Keratinocyte (primary cell): ENCODE measurements around the gene AAGAB. TPM values are rescaled to one million over a fixed set of nuclear protein-coding genes. Genes with fewer than 3 reads are reported as not detected.

Source experiments
- DNase-seq: peaks from one replicate; pipeline ENCODE4 v3.0.0-alpha.2; 2011; ENCODE audit warnings: low read depth, missing footprints, low spot score
- FAIRE-seq: peaks from 2 replicates; lab custom pipeline; 2011; peaks lifted over from hg19 to GRCh38; lab: Jason Lieb, UNC
- H2AFZ ChIP-seq: 2 replicates; pipeline ENCODE4 v1.6.0; 2012; ENCODE audit warnings: low read length, control low read depth, inconsistent platforms; ENCODE audit not compliant: control insufficient read depth
- H3K27ac ChIP-seq: 2 replicates; pipeline ENCODE4 v1.5.1; 2011; ENCODE audit warnings: low read length; ENCODE audit not compliant: control insufficient read depth, insufficient read depth
- H3K27me3 ChIP-seq: 3 replicates; pipeline ENCODE4 v1.6.0; 2011; ENCODE audit warnings: low read length; ENCODE audit not compliant: control insufficient read depth, insufficient read depth; ENCODE audit errors: extremely low read depth
- H3K36me3 ChIP-seq, 2 experiments: 2 replicates in 1 of 2; 3 replicates in 1 of 2; pipeline ENCODE4 v1.5.1; 2011; ENCODE audit warnings: low read length in 2 of 2, mild to moderate bottlenecking in 1 of 2; ENCODE audit not compliant: control insufficient read depth in 2 of 2, insufficient read depth in 2 of 2; ENCODE audit errors: extremely low read depth in 1 of 2
- H3K4me1 ChIP-seq: 3 replicates; pipeline ENCODE4 v1.5.1; 2011; ENCODE audit warnings: low read length; ENCODE audit not compliant: control insufficient read depth, insufficient read depth; ENCODE audit errors: extremely low read depth
- H3K4me2 ChIP-seq: 3 replicates; pipeline ENCODE4 v1.6.0; 2011; ENCODE audit warnings: low read depth, low read length; ENCODE audit not compliant: control insufficient read depth, insufficient read depth; ENCODE audit errors: extremely low read depth
- H3K4me3 ChIP-seq, 3 experiments: fragments of 200-600 bp in 1 of 3; sonication (generic) in 1 of 3; 2 replicates in 2 of 3; 3 replicates in 1 of 3; pipeline ENCODE4 v1.5.1; 2011 to 2016; ENCODE audit warnings: low read length in 3 of 3, mild to moderate bottlenecking in 3 of 3, control low read depth in 2 of 3, inconsistent platforms in 1 of 3, low read depth in 1 of 3, mixed read lengths in 1 of 3, mixed run types in 1 of 3, moderate library complexity in 1 of 3; ENCODE audit not compliant: control insufficient read depth in 2 of 3, insufficient read depth in 2 of 3; ENCODE audit errors: extremely low read depth in 1 of 3
- H3K79me2 ChIP-seq: 2 replicates; pipeline ENCODE4 v1.6.0; 2012; ENCODE audit warnings: low read length; ENCODE audit not compliant: control insufficient read depth, insufficient read depth
- H3K9ac ChIP-seq: 3 replicates; pipeline ENCODE4 v1.6.0; 2011; ENCODE audit warnings: low read length; ENCODE audit not compliant: control insufficient read depth, insufficient read depth; ENCODE audit errors: extremely low read depth
- H3K9me1 ChIP-seq: 3 replicates; pipeline ENCODE4 v1.6.0; 2011; ENCODE audit warnings: low read length; ENCODE audit not compliant: control insufficient read depth, insufficient read depth; ENCODE audit errors: extremely low read depth
- H3K9me3 ChIP-seq: 2 replicates; pipeline ENCODE4 v1.5.1; 2012; ENCODE audit warnings: low read depth, low read length; ENCODE audit not compliant: control insufficient read depth
- H4K20me1 ChIP-seq: 3 replicates; pipeline ENCODE4 v1.6.0; 2011; ENCODE audit warnings: low read length; ENCODE audit not compliant: control insufficient read depth, insufficient read depth; ENCODE audit errors: extremely low read depth
- EZH2 ChIP-seq: IDR thresholded peaks from one replicate; pipeline ENCODE4 v1.6.1; 2012; ENCODE audit warnings: inconsistent platforms, mild to moderate bottlenecking, low read length, moderate library complexity
- dilution Hi-C: fragments of 300-500 bp; cut with MboI; formaldehyde crosslinking; loops from one replicate; pipeline ENCODE4 v1.7.0; 2020; ENCODE audit warnings: low sequenced_read_pairs; ENCODE audit not compliant: extremely low pct_ligation_motif_present
- polyA minus RNA-seq, 3 experiments: library from RNA; depleted of rRNA, polyadenylated mRNA; stranded (reverse); fragments of >200 nt; gene quantifications; 1 replicate in 1 of 3; 2 replicates in 1 of 3; 3 replicates in 1 of 3; pipeline ENCODE4 v1.2.3, GENCODE V29; 2011
- polyA plus RNA-seq, 5 experiments: library from polyadenylated mRNA; depleted of rRNA in 3 of 5; stranded (reverse) in 3 of 5; stranded (forward) in 1 of 5; unstranded in 1 of 5; fragments of >200 nt; gene quantifications; 1 replicate in 1 of 5; 2 replicates in 3 of 5; 3 replicates in 1 of 5; pipeline versions ENCODE4 v1.2.1 to v1.2.3, GENCODE V29; 2011 to 2012; ENCODE audit warnings: missing spikeins in 2 of 5, low read depth in 1 of 5, low replicate concordance in 1 of 5
- TF ChIP-seq, protein P1 (sequence below), 3 experiments: IDR thresholded peaks in 1 of 3; conservative IDR thresholded peaks in 1 of 3; optimal IDR thresholded peaks in 1 of 3; 2 replicates in 2 of 3; 3 replicates in 1 of 3; pipeline versions ENCODE3 to v1.5.1; 2011; ENCODE audit warnings: low read length in 3 of 3, mild to moderate bottlenecking in 3 of 3, moderate library complexity in 2 of 3, control low read depth in 1 of 3, inconsistent platforms in 1 of 3; ENCODE audit not compliant: insufficient read depth in 2 of 3; ENCODE audit errors: extremely low read depth in 1 of 3

The AAGAB gene, protein sequence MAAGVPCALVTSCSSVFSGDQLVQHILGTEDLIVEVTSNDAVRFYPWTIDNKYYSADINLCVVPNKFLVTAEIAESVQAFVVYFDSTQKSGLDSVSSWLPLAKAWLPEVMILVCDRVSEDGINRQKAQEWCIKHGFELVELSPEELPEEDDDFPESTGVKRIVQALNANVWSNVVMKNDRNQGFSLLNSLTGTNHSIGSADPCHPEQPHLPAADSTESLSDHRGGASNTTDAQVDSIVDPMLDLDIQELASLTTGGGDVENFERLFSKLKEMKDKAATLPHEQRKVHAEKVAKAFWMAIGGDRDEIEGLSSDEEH
- polyA plus RNA-seq (59.5 to 82.7 TPM (median 62.0 TPM) in 3 replicates), polyA minus RNA-seq (41.1 to 99.2 TPM (median 96.8 TPM) in 3 replicates)
- polyA plus RNA-seq (2011; ENCODE audit: low read depth): 76.0 TPM
- polyA plus RNA-seq (2011; cell fraction: cytosol; rRNA removed): 50.9 and 94.7 TPM in 2 replicates
- polyA plus RNA-seq (2011; cell fraction: nucleus; rRNA removed): 42.8 and 48.0 TPM in 2 replicates
- polyA plus RNA-seq (2012; ENCODE audit: low replicate concordance): 44.3 and 46.8 TPM in 2 replicates
- polyA minus RNA-seq (2011; cell fraction: cytosol; rRNA and poly(A)+ RNA removed): 56.2 TPM
- 27.1 and 47.3 TPM in 2 replicates for polyA minus RNA-seq (2011; cell fraction: nucleus; rRNA and poly(A)+ RNA removed)

DNA sequence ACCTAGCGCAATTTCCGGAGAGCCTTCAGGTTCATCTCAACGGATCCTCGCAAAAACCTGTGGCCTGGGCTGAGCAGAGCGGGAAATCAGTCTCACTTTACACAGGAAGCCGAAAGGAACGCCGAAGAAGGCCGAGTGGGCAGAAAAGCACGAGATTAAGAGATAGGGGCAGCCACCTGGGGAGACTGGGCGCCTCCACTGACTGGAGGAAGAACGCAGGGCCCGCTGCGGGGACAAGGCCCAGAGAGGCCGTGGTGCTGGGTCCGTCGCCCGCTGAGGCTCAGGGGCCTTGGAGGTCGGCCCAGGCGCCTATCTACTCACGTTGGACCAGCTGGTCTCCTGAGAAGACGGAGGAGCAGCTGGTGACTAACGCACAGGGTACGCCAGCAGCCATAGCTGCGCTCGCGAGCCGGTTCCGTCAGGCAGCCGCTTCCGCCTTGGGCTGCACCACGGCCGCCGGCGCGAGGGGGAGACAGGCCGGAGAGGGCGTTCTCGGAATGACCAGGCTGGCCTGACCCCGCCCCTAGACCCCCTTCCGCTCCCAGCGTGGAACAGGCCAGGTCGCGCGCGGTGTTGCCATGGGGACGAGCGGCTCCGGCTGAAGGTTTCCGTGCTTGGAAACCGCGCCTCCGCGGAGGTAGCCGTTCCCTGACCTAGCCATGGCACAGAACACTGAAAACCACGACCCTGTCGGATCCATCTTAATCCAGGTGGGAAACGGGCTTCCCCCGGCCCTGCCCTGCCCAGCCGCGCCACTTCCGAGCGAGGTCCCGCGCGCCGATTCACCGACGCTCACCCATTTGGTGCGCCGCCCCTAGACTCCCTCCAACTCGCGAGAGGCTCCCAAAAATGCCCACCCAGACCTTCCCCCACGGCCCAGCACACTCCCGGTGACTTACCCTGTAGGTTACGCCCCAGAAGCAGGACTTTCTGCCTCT is at the start of gene AAGAB, which contains the start of gene IQCH:
TSS of gene AAGAB (minus strand) at position 424 of the 938 bp plus-strand sequence. CDS start at position 394, 30 bp downstream.
TSS of gene IQCH (plus strand) at position 549 of the 938 bp plus-strand sequence. CDS start at position 660, 111 bp downstream.
- Histone ChIP-seq H3K4me3 (peak within 1 kb of the TSS; percentile 92 to 96 (median 95)), H3K9me3 (no peaks in the 10 kb centered on the region), H3K4me1 (peaks cover 12% of the 10 kb centered on the region), H3K9me1 (no peaks in the 10 kb centered on the region), H3K27ac (peak within 1 kb of the TSS; percentile 98), H3K79me2 (peaks cover 47% of the 10 kb centered on the region), H3K36me3 (peaks cover 0 to 3% of the 10 kb centered on the region in 2 experiments), H3K4me2 (peak within 1 kb of the TSS; percentile 91), H3K9ac (peak within 1 kb of the TSS; percentile 98), H3K27me3 (no peaks in the 10 kb centered on the region), H2AFZ (peak within 1 kb of the TSS; percentile 90), H4K20me1 (no peaks in the 10 kb centered on the region)
- dilution Hi-C loops: no loop called here
- TF ChIP-seq, protein P1, sequence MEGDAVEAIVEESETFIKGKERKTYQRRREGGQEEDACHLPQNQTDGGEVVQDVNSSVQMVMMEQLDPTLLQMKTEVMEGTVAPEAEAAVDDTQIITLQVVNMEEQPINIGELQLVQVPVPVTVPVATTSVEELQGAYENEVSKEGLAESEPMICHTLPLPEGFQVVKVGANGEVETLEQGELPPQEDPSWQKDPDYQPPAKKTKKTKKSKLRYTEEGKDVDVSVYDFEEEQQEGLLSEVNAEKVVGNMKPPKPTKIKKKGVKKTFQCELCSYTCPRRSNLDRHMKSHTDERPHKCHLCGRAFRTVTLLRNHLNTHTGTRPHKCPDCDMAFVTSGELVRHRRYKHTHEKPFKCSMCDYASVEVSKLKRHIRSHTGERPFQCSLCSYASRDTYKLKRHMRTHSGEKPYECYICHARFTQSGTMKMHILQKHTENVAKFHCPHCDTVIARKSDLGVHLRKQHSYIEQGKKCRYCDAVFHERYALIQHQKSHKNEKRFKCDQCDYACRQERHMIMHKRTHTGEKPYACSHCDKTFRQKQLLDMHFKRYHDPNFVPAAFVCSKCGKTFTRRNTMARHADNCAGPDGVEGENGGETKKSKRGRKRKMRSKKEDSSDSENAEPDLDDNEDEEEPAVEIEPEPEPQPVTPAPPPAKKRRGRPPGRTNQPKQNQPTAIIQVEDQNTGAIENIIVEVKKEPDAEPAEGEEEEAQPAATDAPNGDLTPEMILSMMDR (optimal IDR thresholded peaks at IDR 0.05 in 1 of 3, IDR thresholded peaks at IDR 0.05 in 1 of 3, conservative IDR thresholded peaks at IDR 0.05 in 1 of 3; ENCODE audit: extremely low read depth in 1 of 3, insufficient read depth in 2 of 3, low read length in 3 of 3): peak in 1 of 3 experiments; percentile 2
- no peak for TF ChIP-seq EZH2
- FAIRE-seq (peak; percentile 69), DNase-seq (peak; percentile 75)

DNA sequence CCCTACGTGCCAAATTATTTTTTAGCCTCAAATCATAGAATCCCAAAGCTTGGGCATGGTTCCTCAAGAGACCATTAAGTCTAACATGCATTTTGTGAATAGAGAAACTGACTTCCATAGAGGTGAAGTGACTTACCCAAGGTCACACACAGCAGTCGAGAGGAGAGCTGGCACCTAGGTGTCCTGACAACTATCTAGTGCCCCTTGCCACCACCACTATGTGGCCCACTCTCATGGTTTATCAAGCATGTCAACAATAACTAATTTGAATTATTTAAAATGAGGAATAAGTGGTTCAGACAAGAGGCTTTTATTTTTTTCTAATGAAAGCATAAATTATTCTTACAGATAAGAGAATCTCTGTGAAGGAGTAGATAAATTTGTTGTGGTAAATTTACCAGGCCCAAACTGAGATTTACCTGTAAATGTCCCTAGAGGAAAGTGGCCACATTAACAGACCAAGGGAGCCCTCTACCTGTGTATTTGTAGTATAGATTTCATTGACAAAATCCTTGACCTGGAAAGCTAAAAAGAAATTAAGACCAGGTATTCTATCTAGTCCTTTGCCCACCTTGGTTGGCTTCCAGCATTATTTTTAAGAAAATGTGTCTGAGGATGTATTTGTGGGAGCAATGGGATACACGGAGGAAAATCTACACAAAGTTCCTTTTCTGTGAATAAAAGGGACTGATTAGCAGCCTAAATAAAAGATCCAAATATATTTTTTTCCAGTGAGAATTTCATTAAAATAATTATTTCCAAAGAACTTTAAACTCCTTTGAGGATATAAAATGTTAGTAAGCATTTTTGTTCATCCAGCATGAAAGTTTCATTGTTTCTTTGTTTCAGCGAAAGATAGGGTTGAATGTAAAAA is 49.3 kb upstream of the AAGAB start:
- no peaks in the 10 kb centered on the region for H3K27me3 ChIP-seq
- H3K79me2 ChIP-seq: no peaks in the 10 kb centered on the region
- dilution Hi-C loops: no loop called here
- H3K9ac ChIP-seq: no peak overlapping the region
- H4K20me1 ChIP-seq: no peaks in the 10 kb centered on the region
- TF ChIP-seq, protein P1 (optimal IDR thresholded peaks at IDR 0.05 in 1 of 3, IDR thresholded peaks at IDR 0.05 in 1 of 3, conservative IDR thresholded peaks at IDR 0.05 in 1 of 3; ENCODE audit: extremely low read depth in 1 of 3, insufficient read depth in 2 of 3, low read length in 3 of 3): peak; percentile 24 to 42 (median 32)
- TF ChIP-seq EZH2: no peak
- H3K9me3 ChIP-seq: no peaks in the 10 kb centered on the region
- H3K4me2 ChIP-seq: no peak overlapping the region
- no peak overlapping the region for H3K27ac ChIP-seq
- H3K9me1 ChIP-seq: no peaks in the 10 kb centered on the region
- DNase-seq: no peak
- no peak overlapping the region for H3K4me3 ChIP-seq
- no peaks in the 10 kb centered on the region for H3K4me1 ChIP-seq
- H2AFZ ChIP-seq: no peak overlapping the region
- no peaks in the 10 kb centered on the region for H3K36me3 ChIP-seq
- FAIRE-seq: no peak
